ENCODE measurements around the gene MNT.

Gene MNT

GRCh38 chr17:2391597-2392251 lies 9.1 kb downstream of the MNT start:
- TF ChIP-seq CTCF (IDR thresholded peaks at IDR 0.05; ENCODE audit: insufficient read depth, low read depth, low read length, missing control alignments) = no peak

GRCh38 chr17:2390199-2390836 lies 10.5 kb downstream of the MNT start:
- DNase-seq (ENCODE audit: low read depth) = no peak
- H3K4me3 ChIP-seq (ENCODE audit: low read length) = no peak overlapping the region
- no peak for TF ChIP-seq CTCF (IDR thresholded peaks at IDR 0.05; ENCODE audit: insufficient read depth, low read depth, low read length, missing control alignments)

More at GRCh38 chr17:2391597-2392251, 9.1 kb downstream of the MNT start:
- no peak overlapping the region for H3K4me3 ChIP-seq (ENCODE audit: low read length)
- no peak for DNase-seq (ENCODE audit: low read depth)

GRCh38 chr17:2388683-2389055 lies 12.2 kb downstream of the MNT start:
- DNase-seq (ENCODE audit: low read depth) = no peak
- H3K4me3 ChIP-seq (ENCODE audit: low read length) = no peak overlapping the region
- TF ChIP-seq CTCF (IDR thresholded peaks at IDR 0.05; ENCODE audit: insufficient read depth, low read depth, low read length, missing control alignments) = no peak

GRCh38 chr17:2388020-2388682 lies 12.7 kb downstream of the MNT start:
- H3K4me3 ChIP-seq (ENCODE audit: low read length) = no peak overlapping the region
- peak; percentile 36 for DNase-seq (ENCODE audit: low read depth)
- no peak for TF ChIP-seq CTCF (IDR thresholded peaks at IDR 0.05; ENCODE audit: insufficient read depth, low read depth, low read length, missing control alignments)

- H3K4me3 ChIP-seq (ENCODE audit: low read length) = no peak overlapping the region
- no peak for DNase-seq (ENCODE audit: low read depth)
- no peak for TF ChIP-seq CTCF (IDR thresholded peaks at IDR 0.05; ENCODE audit: insufficient read depth, low read depth, low read length, missing control alignments)
Measured at GRCh38 chr17:2387086-2388019, 13.5 kb downstream of the MNT start.

- peak; percentile 58 for DNase-seq (ENCODE audit: low read depth)
- no peak for TF ChIP-seq CTCF (IDR thresholded peaks at IDR 0.05; ENCODE audit: insufficient read depth, low read depth, low read length, missing control alignments)
- H3K4me3 ChIP-seq (ENCODE audit: low read length) = no peak overlapping the region
Measured at GRCh38 chr17:2386400-2387085, 14.3 kb downstream of the MNT start.

All from epithelial cell of esophagus (primary cell).